Naive thymus-derived CD8-positive, alpha-beta T cell (primary cell): ENCODE results near the gene PLIN1. TPM values are rescaled to one million over a fixed set of nuclear protein-coding genes. Genes with fewer than 3 reads are reported as not detected.
"Not testable (repeated sequence)": the region's sequence is repeated elsewhere in the genome, so short reads cannot be mapped to it uniquely, and the experiment has no call there.

Experiments
- ATAC-seq, 2 donors: fragments of 150-1000 bp; cut with Tn5 transposase in 1 of 2; sonication (Bioruptor Pico), chemical (Tn5 transposase) in 1 of 2; 1 replicate in 1 of 2; 2 replicates in 1 of 2; pipeline ENCODE4 v1.10.0; 2021; ENCODE audit warnings: mild to moderate bottlenecking in 2 of 2, moderate library complexity in 2 of 2
- POLR2A ChIA-PET: fragments of 350-600 bp; sonication (Branson Sonifier 250); formaldehyde crosslinking; loops from one replicate; lab custom pipeline; 2021; ENCODE audit warnings: antibody characterized with exemption; lab: Charles Lee
- DNase-seq, 10 donors: peaks; one replicate each; pipeline versions ENCODE4 v3.0.0 to v3.0.0-alpha.2; 2020 to 2022
- H3K27ac Mint-ChIP-seq, 10 donors: one replicate each; pipeline ENCODE4 v1.8.0; 2020 to 2022; ENCODE audit warnings: mild to moderate bottlenecking in 10 of 10, mixed read lengths in 10 of 10, moderate library complexity in 4 of 10, inconsistent platforms in 1 of 10
- H3K27me3 Mint-ChIP-seq, 5 donors: one replicate each; pipeline ENCODE4 v1.8.0; 2021 to 2022; ENCODE audit warnings: mixed read lengths in 5 of 5
- H3K36me3 Mint-ChIP-seq, 3 donors: one replicate each; pipeline ENCODE4 v1.8.0; 2020 to 2022; ENCODE audit warnings: mixed read lengths in 3 of 3, mild to moderate bottlenecking in 2 of 3, inconsistent platforms in 1 of 3
- H3K4me1 Mint-ChIP-seq, 4 donors: one replicate each; pipeline ENCODE4 v1.8.0; 2021 to 2022; ENCODE audit warnings: mixed read lengths in 4 of 4
- H3K4me3 Mint-ChIP-seq, 10 donors: one replicate each; pipeline ENCODE4 v1.8.0; 2020 to 2022; ENCODE audit warnings: mild to moderate bottlenecking in 10 of 10, mixed read lengths in 10 of 10, moderate library complexity in 6 of 10, inconsistent platforms in 1 of 10
- H3K9me3 Mint-ChIP-seq, 9 donors: one replicate each; pipeline ENCODE4 v1.8.0; 2020 to 2022; ENCODE audit warnings: mixed read lengths in 9 of 9, mild to moderate bottlenecking in 3 of 9, inconsistent platforms in 1 of 9, moderate library complexity in 1 of 9
- polyA plus RNA-seq, 3 donors: library from polyadenylated mRNA; unstranded; fragments of 300-500 nt; fragmentation: Illumina TruSeq; gene quantifications; one replicate each; pipeline ENCODE4 v1.2.3, GENCODE V29; 2021
- total RNA-seq, 8 experiments: library from RNA in 2 of 8; stranded (reverse) in 2 of 8; gene quantifications; one replicate each; pipeline ENCODE4 v1.2.3 and lab custom pipeline; 2021 to 2026

The PLIN1 gene
- total and polyA plus RNA-seq, 5 experiments from 2014 or later: 0.96 to 2.2 TPM; not detected in 3

DNA sequence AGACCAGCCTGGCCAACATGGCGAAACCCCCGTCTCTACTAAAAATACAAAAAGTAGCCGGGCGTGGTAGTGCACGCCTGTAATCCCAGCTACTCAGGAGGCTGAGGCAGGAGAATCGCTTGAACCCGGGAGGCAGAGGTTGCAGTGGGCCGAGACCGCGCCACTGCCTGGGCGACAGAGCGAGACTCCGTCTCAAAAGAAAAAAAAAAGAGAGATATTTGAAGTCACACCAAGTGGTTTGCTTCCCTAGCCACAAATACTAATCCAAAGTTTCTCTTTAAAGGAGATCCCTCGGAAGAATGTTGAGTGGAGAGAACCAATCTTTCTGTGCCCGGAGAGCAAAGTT is 10.7 kb upstream of the PLIN1 start:
- peak overlapping the region; percentile 86 to 95 (median 92) for H3K4me3 Mint-ChIP-seq
- H3K36me3 Mint-ChIP-seq, H3K27me3 Mint-ChIP-seq, ATAC-seq, DNase-seq, POLR2A ChIA-PET, H3K9me3 Mint-ChIP-seq: not testable (repeated sequence)
- peaks cover 7 to 19% (median 13%) of the 10 kb centered on the region in 4 donors for H3K4me1 Mint-ChIP-seq
- peak overlapping the region in 9 of 10 donors; percentile 11 to 96 (median 85) for H3K27ac Mint-ChIP-seq

GRCh38 chr15:89686522-89686921 is 7.4 kb upstream of the PLIN1 start:
- DNase-seq: no peak
- POLR2A ChIA-PET: no interaction called here

DNA sequence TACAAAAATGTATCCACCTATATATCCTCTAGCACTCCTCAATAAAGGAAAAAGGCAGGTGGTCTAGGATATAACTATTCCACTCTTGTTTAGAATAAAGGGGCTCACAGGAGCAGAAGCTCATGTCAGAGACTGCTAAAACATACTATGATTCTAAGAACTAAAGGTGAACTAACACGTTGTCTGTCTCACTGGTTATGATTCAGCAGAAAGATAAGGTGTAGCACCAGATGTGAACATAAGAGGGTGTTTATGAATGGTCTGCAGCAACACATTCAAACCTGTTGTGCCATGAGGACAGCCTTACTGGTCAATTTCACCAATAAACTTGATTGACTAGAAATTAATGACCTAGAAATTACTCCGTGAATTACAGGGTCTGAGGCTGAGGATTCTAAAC is 6.8 kb upstream of the PLIN1 start:
- DNase-seq (no peak), ATAC-seq (no peak)
- peaks cover 14 to 26% (median 23%) of the 10 kb centered on the region in 3 donors for H3K36me3 Mint-ChIP-seq
- H3K4me1 Mint-ChIP-seq: peaks cover 6 to 16% (median 11%) of the 10 kb centered on the region in 4 donors
- H3K4me3 Mint-ChIP-seq: no peak overlapping the region
- H3K27me3 Mint-ChIP-seq: no peaks in the 10 kb centered on the region
- no peaks in the 10 kb centered on the region for H3K9me3 Mint-ChIP-seq
- POLR2A ChIA-PET: no interaction called here
- no peak overlapping the region for H3K27ac Mint-ChIP-seq

More at GRCh38 chr15:89686522-89686921, 7.4 kb upstream of the PLIN1 start:
- ATAC-seq: no peak
- Mint-ChIP-seq H3K27me3 (no peaks in the 10 kb centered on the region), H3K4me1 (peaks cover 7 to 19% (median 13%) of the 10 kb centered on the region in 4 donors), H3K4me3 (no peak overlapping the region), H3K36me3 (peaks cover 14 to 22% (median 20%) of the 10 kb centered on the region in 3 donors), H3K9me3 (no peaks in the 10 kb centered on the region), H3K27ac (peak overlapping the region in 1 of 10 donors; percentile 24)

- H3K9me3 Mint-ChIP-seq: no peaks in the 10 kb centered on the region
- ATAC-seq (no peak), DNase-seq (no peak)
- H3K27me3 Mint-ChIP-seq: no peaks in the 10 kb centered on the region
- POLR2A ChIA-PET: no interaction called here
- H3K27ac Mint-ChIP-seq: peak overlapping the region in 1 of 10 donors; percentile 19
- peaks cover 14 to 25% (median 24%) of the 10 kb centered on the region in 3 donors for H3K36me3 Mint-ChIP-seq
- H3K4me3 Mint-ChIP-seq: no peak overlapping the region
- H3K4me1 Mint-ChIP-seq: no peaks in the 10 kb centered on the region
Observed at GRCh38 chr15:89681146-89681545, 2.0 kb upstream of the PLIN1 start.

GRCh38 chr15:89680282-89680873 is 1.2 kb upstream of the PLIN1 start:
- no peak overlapping the region for H3K4me3 Mint-ChIP-seq
- H3K36me3 Mint-ChIP-seq: peaks cover 10 to 24% (median 21%) of the 10 kb centered on the region in 3 donors
- ATAC-seq (no peak), DNase-seq (no peak)
- no peaks in the 10 kb centered on the region for H3K9me3 Mint-ChIP-seq
- no peaks in the 10 kb centered on the region for H3K4me1 Mint-ChIP-seq
- H3K27me3 Mint-ChIP-seq: no peaks in the 10 kb centered on the region
- H3K27ac Mint-ChIP-seq: no peak overlapping the region
- POLR2A ChIA-PET: no interaction called here

DNA sequence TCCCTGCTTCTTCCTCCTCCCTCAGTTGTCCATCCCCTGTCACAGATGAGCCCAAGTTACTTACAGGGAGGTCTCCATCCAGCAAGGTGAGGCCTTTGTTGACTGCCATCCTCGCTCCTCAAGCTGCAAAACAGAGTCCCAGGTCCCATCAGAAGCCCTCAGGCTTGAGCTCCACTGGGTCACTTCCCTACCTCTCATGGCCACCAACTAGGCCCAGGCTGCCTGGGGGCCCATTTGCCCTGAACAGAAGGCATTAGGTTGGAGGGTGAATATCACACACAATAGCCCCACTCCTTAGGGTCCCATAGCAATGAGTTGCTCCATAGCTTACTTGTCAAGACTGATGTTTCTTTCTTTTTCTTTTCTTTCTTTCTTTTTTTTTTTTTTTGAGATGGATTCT is 1.8 kb downstream of the PLIN1 start:
- Mint-ChIP-seq H3K4me3 (no peak overlapping the region), H3K27me3 (peaks cover 0 to 4% (median 0%) of the 10 kb centered on the region in 5 donors), H3K27ac (no peak overlapping the region), H3K4me1 (no peaks in the 10 kb centered on the region), H3K9me3 (no peaks in the 10 kb centered on the region), H3K36me3 (peaks cover 0 to 11% (median 6%) of the 10 kb centered on the region in 3 donors)
- DNase-seq (no peak), ATAC-seq (no peak)
- POLR2A ChIA-PET: no interaction called here

GRCh38 chr15:89675606-89676005 is 3.6 kb downstream of the PLIN1 start:
- Mint-ChIP-seq H3K27me3 (peaks cover 0 to 4% (median 0%) of the 10 kb centered on the region in 5 donors), H3K4me3 (no peak overlapping the region), H3K36me3 (peaks cover 0 to 5% (median 0%) of the 10 kb centered on the region in 3 donors), H3K4me1 (peaks cover 0 to 5% (median 2%) of the 10 kb centered on the region in 4 donors), H3K9me3 (no peaks in the 10 kb centered on the region), H3K27ac (no peak overlapping the region)
- POLR2A ChIA-PET: no interaction called here
- ATAC-seq: no peak
- no peak for DNase-seq

DNA sequence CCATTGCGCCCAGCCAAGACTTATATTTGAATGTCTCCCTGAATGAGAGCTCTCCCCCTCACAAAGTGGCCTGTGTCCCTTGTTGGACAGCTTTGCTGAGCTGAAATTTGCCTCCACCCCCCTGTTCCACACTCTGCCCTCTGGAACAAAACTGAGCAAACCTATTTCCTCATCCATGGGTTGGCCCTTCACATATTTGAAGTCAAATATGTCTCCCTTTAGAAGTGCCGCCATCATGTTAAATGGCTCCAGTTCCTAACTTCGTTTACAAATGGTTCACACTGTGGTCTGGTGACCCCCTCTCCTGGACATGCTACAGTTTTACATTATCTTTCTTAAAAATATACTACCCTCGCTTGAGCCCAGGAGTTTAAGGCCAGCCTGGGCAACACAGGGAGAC is 4.6 kb downstream of the PLIN1 start:
- Mint-ChIP-seq H3K36me3 (peaks cover 0 to 3% (median 0%) of the 10 kb centered on the region in 3 donors), H3K4me1 (peaks cover 0 to 5% (median 2%) of the 10 kb centered on the region in 4 donors), H3K27ac (no peak overlapping the region), H3K27me3 (peaks cover 0 to 4% (median 0%) of the 10 kb centered on the region in 5 donors), H3K9me3 (no peaks in the 10 kb centered on the region), H3K4me3 (no peak overlapping the region)
- ATAC-seq (no peak), DNase-seq (no peak)
- POLR2A ChIA-PET: no interaction called here

- ATAC-seq (no peak), DNase-seq (no peak)
- POLR2A ChIA-PET: no interaction called here
- Mint-ChIP-seq H3K4me3 (no peak overlapping the region), H3K27me3 (peaks cover 0 to 5% (median under 1%) of the 10 kb centered on the region in 5 donors), H3K4me1 (peaks cover 0 to 5% (median 2%) of the 10 kb centered on the region in 4 donors), H3K9me3 (no peaks in the 10 kb centered on the region), H3K27ac (no peak overlapping the region), H3K36me3 (peaks cover 0 to 3% (median 0%) of the 10 kb centered on the region in 3 donors)
Observed at GRCh38 chr15:89673165-89673512, 6.0 kb downstream of the PLIN1 start.

DNA sequence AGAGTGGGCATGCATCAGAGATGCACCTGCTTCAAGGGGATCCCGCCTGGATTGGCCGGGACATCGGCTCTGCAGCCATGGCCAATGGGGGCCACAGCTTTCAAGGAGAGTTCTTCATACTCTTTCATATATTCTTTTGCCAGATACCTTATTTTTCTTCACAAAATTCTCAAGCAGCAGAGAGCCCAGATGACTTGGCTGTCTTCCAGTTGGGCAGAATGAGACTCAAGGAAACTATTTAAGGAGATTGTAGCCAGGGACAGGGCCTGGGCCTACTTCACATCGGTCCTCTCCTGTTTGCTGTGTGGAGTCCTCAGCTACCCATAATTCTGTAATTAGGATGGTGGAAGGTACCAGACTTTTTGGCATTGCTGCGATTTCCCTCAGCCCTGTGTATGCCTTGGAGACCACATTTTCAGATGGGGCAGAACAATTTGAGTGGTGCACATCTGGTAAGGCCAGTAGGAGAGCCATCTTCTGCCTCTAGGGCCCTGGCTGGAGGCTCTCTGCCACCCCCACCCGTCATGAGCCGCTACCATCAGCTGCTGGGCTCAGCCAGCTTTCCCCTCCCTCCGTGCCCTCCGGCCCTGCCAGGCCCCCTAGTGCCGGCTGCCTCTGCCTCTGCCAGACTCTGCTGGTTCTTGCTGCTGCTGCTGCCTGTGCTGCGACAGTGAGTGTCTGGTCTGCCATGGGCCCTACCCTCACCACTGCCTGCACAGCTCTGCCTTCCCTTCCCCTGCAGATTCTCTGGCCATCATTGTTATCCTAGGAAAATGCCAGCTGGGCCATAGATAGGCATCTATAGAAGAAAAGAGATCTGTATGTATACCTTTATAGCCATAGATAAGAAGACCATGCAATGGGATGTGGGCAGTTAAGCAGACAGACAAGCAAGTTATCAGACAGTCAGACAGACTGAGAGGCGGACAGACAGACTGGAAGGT is 6.7 kb downstream of the PLIN1 start:
- peak overlapping the region in 1 of 10 donors; percentile 51 for H3K27ac Mint-ChIP-seq
- no peak for DNase-seq
- POLR2A ChIA-PET: no interaction called here

GRCh38 chr15:89671687-89672086 is 7.5 kb downstream of the PLIN1 start:
- POLR2A ChIA-PET: no interaction called here
- Mint-ChIP-seq H3K27me3 (peaks cover 0 to 18% (median 9%) of the 10 kb centered on the region in 5 donors), H3K4me3 (no peak overlapping the region), H3K9me3 (no peaks in the 10 kb centered on the region), H3K36me3 (peaks cover 0 to 3% (median 0%) of the 10 kb centered on the region in 3 donors), H3K27ac (peak overlapping the region in 1 of 10 donors; percentile 65), H3K4me1 (peaks cover 0 to 5% (median 2%) of the 10 kb centered on the region in 4 donors)
- ATAC-seq (no peak), DNase-seq (no peak)

More for the DNA sequence above, 6.7 kb downstream of the PLIN1 start:
- Mint-ChIP-seq H3K9me3 (no peaks in the 10 kb centered on the region), H3K4me3 (peak overlapping the region in 1 of 10 donors; percentile 33), H3K36me3 (peaks cover 0 to 3% (median 0%) of the 10 kb centered on the region in 3 donors), H3K4me1 (peaks cover 0 to 5% (median 2%) of the 10 kb centered on the region in 4 donors), H3K27me3 (peaks cover 0 to 11% (median 7%) of the 10 kb centered on the region in 5 donors)
- no peak for ATAC-seq

DNA sequence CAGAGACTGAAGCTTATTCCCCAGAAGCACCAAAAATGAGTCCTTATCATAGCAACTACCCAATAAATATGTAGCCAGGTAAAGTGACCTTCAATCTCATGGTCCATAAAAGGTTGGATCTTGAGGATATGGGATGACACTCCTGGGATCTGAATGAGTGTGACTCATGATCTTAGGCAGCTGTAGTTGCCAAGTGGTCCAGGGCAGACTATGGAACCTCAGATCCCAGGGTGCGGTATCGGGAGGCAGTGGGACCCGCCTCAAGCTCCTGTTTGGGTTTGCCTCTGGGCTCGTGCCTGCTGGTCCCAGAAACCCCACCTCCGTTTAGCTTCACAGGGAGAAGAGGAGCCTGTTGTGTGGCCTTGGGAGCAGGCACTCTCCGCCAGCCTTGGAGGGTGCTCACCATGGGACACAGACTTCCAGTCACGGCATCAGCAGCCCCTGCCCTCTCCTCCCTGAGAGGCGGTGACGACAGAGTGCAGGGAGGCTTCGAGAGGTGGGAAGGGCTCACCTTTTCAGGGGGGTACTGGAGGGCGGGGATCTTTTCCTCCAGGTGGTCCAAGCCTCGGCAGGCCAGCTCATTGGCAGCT is 8.1 kb downstream of the PLIN1 start:
- H3K4me3 Mint-ChIP-seq: no peak overlapping the region
- no peak for DNase-seq
- H3K36me3 Mint-ChIP-seq: peaks cover 0 to 3% (median 0%) of the 10 kb centered on the region in 3 donors
- H3K9me3 Mint-ChIP-seq: no peaks in the 10 kb centered on the region
- H3K27ac Mint-ChIP-seq: no peak overlapping the region
- ATAC-seq: no peak
- POLR2A ChIA-PET: no interaction called here
- H3K4me1 Mint-ChIP-seq: peaks cover 0 to 5% (median 2%) of the 10 kb centered on the region in 4 donors
- H3K27me3 Mint-ChIP-seq: peaks cover 0 to 24% (median 12%) of the 10 kb centered on the region in 5 donors
